CD4-positive, CD25-positive, alpha-beta regulatory T cell (primary cell): ENCODE measurements around the gene HEPACAM2. TPM values are rescaled to one million over a fixed set of nuclear protein-coding genes. Genes with fewer than 3 reads are reported as not detected.

Experiments
- ATAC-seq, 2 donors: fragments of 150-1000 bp; cut with Tn5 transposase; one replicate each; pipeline ENCODE4 v1.10.0; 2021; ENCODE audit warnings: low read depth in 2 of 2, moderate number of reproducible peaks in 2 of 2, moderate library complexity in 1 of 2
- DNase-seq, 3 donors: peaks; one replicate each; pipeline versions ENCODE4 v3.0.0 to v3.0.0-alpha.2; 2012 to 2022; ENCODE audit warnings: mixed read lengths in 1 of 3
- H3K27ac ChIP-seq: one replicate; pipeline ENCODE4 v1.7.0; 2013; ENCODE audit warnings: mild to moderate bottlenecking, low read length; ENCODE audit not compliant: insufficient read depth, poor library complexity, severe bottlenecking
- H3K27me3 ChIP-seq: one replicate; pipeline ENCODE4 v1.7.0; 2013; ENCODE audit warnings: low read length; ENCODE audit not compliant: control insufficient read depth, insufficient read depth
- H3K36me3 ChIP-seq: one replicate; pipeline ENCODE4 v1.7.0; 2013; ENCODE audit warnings: mild to moderate bottlenecking, low read length, moderate library complexity; ENCODE audit not compliant: control insufficient read depth, insufficient read depth
- H3K4me1 ChIP-seq: 2 replicates; pipeline ENCODE4 v1.7.0; 2013; ENCODE audit warnings: mild to moderate bottlenecking, low read length; ENCODE audit not compliant: insufficient read depth, control insufficient read depth, poor library complexity, severe bottlenecking
- H3K4me3 ChIP-seq: one replicate; pipeline ENCODE4 v1.7.0; 2013; ENCODE audit warnings: low read depth, mild to moderate bottlenecking, low read length, moderate library complexity
- H3K9me3 ChIP-seq, 2 experiments: 1 replicate in 1 of 2; 2 replicates in 1 of 2; pipeline ENCODE4 v1.7.0; 2013; ENCODE audit warnings: low read length in 2 of 2, mild to moderate bottlenecking in 1 of 2, moderate library complexity in 1 of 2; ENCODE audit not compliant: control insufficient read depth in 2 of 2
- H3K27ac Mint-ChIP-seq, 3 donors: one replicate each; pipeline ENCODE4 v1.8.0; 2020 to 2022; ENCODE audit warnings: mild to moderate bottlenecking in 3 of 3, mixed read lengths in 3 of 3, moderate library complexity in 2 of 3
- H3K27me3 Mint-ChIP-seq: one replicate; pipeline ENCODE4 v1.8.0; 2022; ENCODE audit warnings: mild to moderate bottlenecking, mixed read lengths
- H3K36me3 Mint-ChIP-seq: one replicate; pipeline ENCODE4 v1.8.0; 2020; ENCODE audit warnings: mixed read lengths
- H3K4me1 Mint-ChIP-seq, 4 donors: one replicate each; pipeline ENCODE4 v1.8.0; 2020 to 2022; ENCODE audit warnings: mixed read lengths in 4 of 4, mild to moderate bottlenecking in 1 of 4
- H3K4me3 Mint-ChIP-seq, 4 donors: one replicate each; pipeline ENCODE4 v1.8.0; 2020 to 2022; ENCODE audit warnings: mild to moderate bottlenecking in 4 of 4, mixed read lengths in 4 of 4, moderate library complexity in 3 of 4
- H3K9me3 Mint-ChIP-seq, 7 donors: one replicate each; pipeline ENCODE4 v1.8.0; 2020 to 2022; ENCODE audit warnings: mixed read lengths in 7 of 7, mild to moderate bottlenecking in 3 of 7, moderate library complexity in 2 of 7
- polyA plus RNA-seq, 4 donors: library from polyadenylated mRNA; unstranded; fragments of 300-500 nt; fragmentation: Illumina TruSeq; gene quantifications; one replicate each; pipeline ENCODE4 v1.2.3, GENCODE V29; 2021
- total RNA-seq: library from RNA; stranded (reverse); gene quantifications from one replicate; pipeline ENCODE4 v1.2.3, GENCODE V29; 2022

The HEPACAM2 gene
- total and polyA plus RNA-seq, 5 donors from 2014 or later = not detected

- peaks cover 32% of the 10 kb centered on the region for H3K36me3 Mint-ChIP-seq
- Histone ChIP-seq H3K36me3 (peaks cover 33% of the 10 kb centered on the region), H3K4me1 (peaks cover 29% of the 10 kb centered on the region), H3K27me3 (no peaks in the 10 kb centered on the region), H3K9me3 (no peaks in the 10 kb centered on the region), H3K27ac (peak overlapping the region; percentile 64), H3K4me3 (peak overlapping the region; percentile 99)
- H3K4me1 Mint-ChIP-seq = peaks cover 27 to 39% (median 38%) of the 10 kb centered on the region in 4 donors
- peaks cover 0 to 4% (median 0%) of the 10 kb centered on the region in 7 donors for H3K9me3 Mint-ChIP-seq
- H3K4me3 Mint-ChIP-seq = peak overlapping the region; percentile 93 to 98 (median 96)
- no peaks in the 10 kb centered on the region for H3K27me3 Mint-ChIP-seq
- peak overlapping the region; percentile 93 to 94 (median 93) for H3K27ac Mint-ChIP-seq
- peak in 2 of 3 donors; percentile 41 to 79 for DNase-seq
- ATAC-seq = peak; percentile 80 to 88
Observed at GRCh38 chr7:93147363-93147762, 78.9 kb downstream of the HEPACAM2 start.

GRCh38 chr7:93146472-93147141, 79.7 kb downstream of the HEPACAM2 start:
- peaks cover 0 to 4% (median 0%) of the 10 kb centered on the region in 7 donors for H3K9me3 Mint-ChIP-seq
- H3K27ac Mint-ChIP-seq = peak overlapping the region; percentile 93 to 94 (median 93)
- peaks cover 27 to 39% (median 38%) of the 10 kb centered on the region in 4 donors for H3K4me1 Mint-ChIP-seq
- Histone ChIP-seq H3K27me3 (no peaks in the 10 kb centered on the region), H3K9me3 (no peaks in the 10 kb centered on the region), H3K27ac (peak overlapping the region; percentile 64), H3K36me3 (peaks cover 41% of the 10 kb centered on the region), H3K4me1 (peaks cover 29% of the 10 kb centered on the region), H3K4me3 (peak overlapping the region; percentile 99)
- H3K27me3 Mint-ChIP-seq = no peaks in the 10 kb centered on the region
- ATAC-seq (no peak), DNase-seq (peak in 1 of 3 donors; percentile 42)
- peak overlapping the region; percentile 93 to 98 (median 96) for H3K4me3 Mint-ChIP-seq
- peaks cover 32% of the 10 kb centered on the region for H3K36me3 Mint-ChIP-seq

GRCh38 chr7:93146036-93146435, 80.2 kb downstream of the HEPACAM2 start:
- Histone ChIP-seq H3K4me1 (peaks cover 29% of the 10 kb centered on the region), H3K27ac (no peak overlapping the region), H3K36me3 (peaks cover 47% of the 10 kb centered on the region), H3K27me3 (no peaks in the 10 kb centered on the region), H3K9me3 (no peaks in the 10 kb centered on the region), H3K4me3 (peak overlapping the region; percentile 99)
- peaks cover 27 to 39% (median 38%) of the 10 kb centered on the region in 4 donors for H3K4me1 Mint-ChIP-seq
- H3K27me3 Mint-ChIP-seq = no peaks in the 10 kb centered on the region
- H3K27ac Mint-ChIP-seq = peak overlapping the region; percentile 50 to 93 (median 93)
- H3K9me3 Mint-ChIP-seq = peaks cover 0 to 4% (median 0%) of the 10 kb centered on the region in 7 donors
- ATAC-seq = no peak
- H3K36me3 Mint-ChIP-seq = peaks cover 32% of the 10 kb centered on the region
- peak overlapping the region; percentile 77 to 98 (median 88) for H3K4me3 Mint-ChIP-seq
- no peak for DNase-seq

- Histone ChIP-seq H3K27ac (no peak overlapping the region), H3K36me3 (peaks cover 54% of the 10 kb centered on the region), H3K4me3 (peak overlapping the region; percentile 99), H3K4me1 (peaks cover 29% of the 10 kb centered on the region), H3K9me3 (no peaks in the 10 kb centered on the region), H3K27me3 (no peaks in the 10 kb centered on the region)
- no peak for ATAC-seq
- Mint-ChIP-seq H3K36me3 (peaks cover 32% of the 10 kb centered on the region), H3K4me1 (peaks cover 27 to 39% (median 38%) of the 10 kb centered on the region in 4 donors), H3K27me3 (no peaks in the 10 kb centered on the region), H3K4me3 (peak overlapping the region; percentile 31 to 98 (median 88)), H3K9me3 (peaks cover 0 to 4% (median 0%) of the 10 kb centered on the region in 7 donors), H3K27ac (peak overlapping the region in 2 of 3 donors; percentile 93)
- no peak for DNase-seq
Observed at GRCh38 chr7:93145354-93145753, 80.9 kb downstream of the HEPACAM2 start.

GRCh38 chr7:93142127-93142526, 84.1 kb downstream of the HEPACAM2 start:
- H3K27me3 Mint-ChIP-seq = no peaks in the 10 kb centered on the region
- Histone ChIP-seq H3K4me1 (peaks cover 19% of the 10 kb centered on the region), H3K4me3 (no peak overlapping the region), H3K36me3 (peaks cover 85% of the 10 kb centered on the region), H3K9me3 (peaks cover 21 to 27% of the 10 kb centered on the region in 2 experiments), H3K27ac (no peak overlapping the region), H3K27me3 (no peaks in the 10 kb centered on the region)
- peaks cover 42% of the 10 kb centered on the region for H3K36me3 Mint-ChIP-seq
- no peak overlapping the region for H3K4me3 Mint-ChIP-seq
- no peak for ATAC-seq
- H3K4me1 Mint-ChIP-seq = peaks cover 19 to 24% (median 23%) of the 10 kb centered on the region in 4 donors
- no peak overlapping the region for H3K27ac Mint-ChIP-seq
- no peak for DNase-seq
- H3K9me3 Mint-ChIP-seq = peaks cover 2 to 9% (median 6%) of the 10 kb centered on the region in 7 donors

- H3K36me3 ChIP-seq = peaks cover 98% of the 10 kb centered on the region
- H3K9me3 Mint-ChIP-seq = peaks cover 4 to 20% (median 7%) of the 10 kb centered on the region in 7 donors
- ATAC-seq (no peak), DNase-seq (no peak)
- no peak overlapping the region for H3K4me3 ChIP-seq
- no peak overlapping the region for H3K27ac Mint-ChIP-seq
- H3K27me3 ChIP-seq = no peaks in the 10 kb centered on the region
- H3K4me3 Mint-ChIP-seq = no peak overlapping the region
- H3K4me1 Mint-ChIP-seq = peaks cover 11 to 15% (median 12%) of the 10 kb centered on the region in 4 donors
- H3K4me1 ChIP-seq = peaks cover 4% of the 10 kb centered on the region
- H3K9me3 ChIP-seq = peaks cover 35 to 41% of the 10 kb centered on the region in 2 experiments
- H3K27ac ChIP-seq = no peak overlapping the region
- H3K36me3 Mint-ChIP-seq = peaks cover 50% of the 10 kb centered on the region
- H3K27me3 Mint-ChIP-seq = no peaks in the 10 kb centered on the region
Observed at GRCh38 chr7:93140582-93141191, 85.6 kb downstream of the HEPACAM2 start.

- H3K4me3 Mint-ChIP-seq = no peak overlapping the region
- ATAC-seq (no peak), DNase-seq (no peak)
- H3K36me3 Mint-ChIP-seq = peaks cover 46% of the 10 kb centered on the region
- Histone ChIP-seq H3K27ac (no peak overlapping the region), H3K36me3 (peaks cover 90% of the 10 kb centered on the region), H3K27me3 (no peaks in the 10 kb centered on the region), H3K9me3 (peaks cover 56 to 62% of the 10 kb centered on the region in 2 experiments), H3K4me3 (no peak overlapping the region), H3K4me1 (no peaks in the 10 kb centered on the region)
- peaks cover 6 to 40% (median 13%) of the 10 kb centered on the region in 7 donors for H3K9me3 Mint-ChIP-seq
- H3K27ac Mint-ChIP-seq = peak overlapping the region in 1 of 3 donors; percentile 52
- no peaks in the 10 kb centered on the region for H3K27me3 Mint-ChIP-seq
- peaks cover 3 to 7% (median 5%) of the 10 kb centered on the region in 4 donors for H3K4me1 Mint-ChIP-seq
Observed at GRCh38 chr7:93138576-93138975, 87.7 kb downstream of the HEPACAM2 start.
